Muscle of leg (tissue), 11 donors: Measurements from ENCODE around the gene AMMECR1L. TPM values are rescaled to one million over a fixed set of nuclear protein-coding genes. Genes with fewer than 3 reads are reported as not detected.
"Not testable (repeated sequence)": the region's sequence is repeated elsewhere in the genome, so short reads cannot be mapped to it uniquely, and the experiment has no call there.

Source experiments
- DNase-seq: peaks from one replicate; pipeline ENCODE4 v3.0.0; 2013
- H3K27ac ChIP-seq: one replicate; pipeline ENCODE4 v1.5.1; 2013; ENCODE audit warnings: mild to moderate bottlenecking, low read length, control low read depth
- H3K27me3 ChIP-seq: one replicate; pipeline ENCODE4 v1.6.1; 2013; ENCODE audit warnings: low read length; ENCODE audit not compliant: control insufficient read depth, insufficient read depth
- H3K36me3 ChIP-seq: one replicate; pipeline ENCODE4 v1.6.1; 2013; ENCODE audit warnings: low read length; ENCODE audit not compliant: control insufficient read depth, insufficient read depth
- H3K4me1 ChIP-seq: one replicate; pipeline ENCODE4 v1.6.1; 2013; ENCODE audit warnings: low read length; ENCODE audit not compliant: control insufficient read depth, insufficient read depth
- H3K4me3 ChIP-seq: one replicate; pipeline ENCODE4 v1.5.1; 2013; ENCODE audit warnings: low read length, control low read depth
- H3K9me3 ChIP-seq: replicated peaks from 2 replicates; pipeline ENCODE4 v1.6.1; 2013; ENCODE audit warnings: low read depth, low read length; ENCODE audit not compliant: control insufficient read depth
- WGBS: methylation state at CpG from one replicate; pipeline ENCODE4 v1.1.5; 2013; ENCODE audit warnings: missing lambda C conversion rate; ENCODE audit not compliant: insufficient coverage; 5-methylcytosine and 5-hydroxymethylcytosine counted together
- polyA plus RNA-seq, 8 donors: library from polyadenylated mRNA; unstranded; fragments of 120-200 nt; gene quantifications; one replicate each; pipeline versions ENCODE4 v1.2.1 to v1.2.3, GENCODE V29; 2013; ENCODE audit warnings: inconsistent platforms in 1 of 8, low replicate concordance in 1 of 8; ENCODE audit not compliant: insufficient read length in 8 of 8, insufficient read depth in 1 of 8
- total RNA-seq: library from RNA; stranded (reverse); fragments of 120-200 nt; gene quantifications from one replicate; pipeline ENCODE4 v1.2.4, GENCODE V29; 2013

The AMMECR1L gene
- total and polyA plus RNA-seq, 9 donors: 9.4 to 21.2 (median 14.5) TPM

DNA sequence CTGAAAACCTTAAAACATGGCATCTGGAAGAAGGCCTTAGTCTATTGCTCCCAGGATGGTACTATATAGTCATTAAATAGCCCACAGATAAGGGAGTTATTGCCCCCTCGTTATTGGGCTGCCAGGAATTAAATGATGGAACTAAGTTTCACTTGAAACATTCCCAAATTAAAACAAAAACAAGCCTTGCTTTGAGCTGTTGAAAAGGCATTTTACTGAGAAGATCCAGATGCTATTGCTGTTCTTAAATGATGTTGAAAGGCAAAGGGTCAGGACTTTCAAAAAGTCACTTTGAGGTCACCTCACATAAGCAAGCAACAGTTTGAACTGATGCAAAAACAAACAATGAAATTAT, 2.0 kb upstream of the AMMECR1L start:
- WGBS: no CpG with 5 or more reads among the region's 1 CpG
- Histone ChIP-seq H3K27me3 (no peaks in the 10 kb centered on the region), H3K27ac (peak overlapping the region; percentile 57), H3K4me3 (no peak overlapping the region), H3K36me3 (peaks cover 8% of the 10 kb centered on the region), H3K4me1 (peaks cover 21% of the 10 kb centered on the region), H3K9me3 (no peaks in the 10 kb centered on the region)
- no peak for DNase-seq

DNA sequence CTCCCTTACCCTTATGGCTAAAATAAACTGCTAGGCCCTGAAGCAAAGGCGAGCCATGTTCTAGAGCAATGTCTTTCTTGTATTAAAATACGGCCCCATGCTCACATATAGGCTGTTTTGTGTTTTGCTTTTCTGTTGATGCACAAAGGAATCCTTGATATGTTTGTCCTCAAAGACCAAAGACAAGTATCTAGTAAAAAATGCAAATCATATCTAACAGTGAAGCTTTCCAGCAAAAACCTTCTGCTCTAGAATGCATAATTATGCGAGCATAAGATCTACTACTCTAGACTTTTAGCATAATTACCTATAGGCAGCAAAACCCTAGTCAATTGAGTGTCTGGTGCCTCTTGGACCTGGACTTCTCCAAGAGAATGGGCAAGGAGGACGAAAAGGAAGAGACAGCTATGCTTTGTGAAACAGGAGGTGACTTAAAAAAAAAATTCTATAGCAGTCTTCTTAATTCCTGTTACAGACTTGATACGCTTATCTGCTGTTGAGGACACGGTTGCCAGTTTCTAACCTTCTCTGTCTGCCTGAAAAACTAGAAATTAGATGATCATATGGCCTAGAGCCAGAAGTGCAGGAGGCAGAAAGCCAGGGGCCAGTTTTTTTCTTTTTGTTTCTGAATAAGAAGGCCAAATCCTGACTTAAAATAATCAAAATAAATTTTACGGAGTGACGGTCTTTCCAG, 1.5 kb upstream of the AMMECR1L start:
- peaks cover 12% of the 10 kb centered on the region for H3K36me3 ChIP-seq
- H3K27ac ChIP-seq: peak overlapping the region; percentile 57
- H3K27me3 ChIP-seq: no peaks in the 10 kb centered on the region
- peaks cover 19% of the 10 kb centered on the region for H3K4me1 ChIP-seq
- H3K9me3 ChIP-seq: no peaks in the 10 kb centered on the region
- peak overlapping the region; percentile 18 for H3K4me3 ChIP-seq
- DNase-seq: peak; percentile 13
- WGBS: no CpG with 5 or more reads among the region's 8 CpGs

DNA sequence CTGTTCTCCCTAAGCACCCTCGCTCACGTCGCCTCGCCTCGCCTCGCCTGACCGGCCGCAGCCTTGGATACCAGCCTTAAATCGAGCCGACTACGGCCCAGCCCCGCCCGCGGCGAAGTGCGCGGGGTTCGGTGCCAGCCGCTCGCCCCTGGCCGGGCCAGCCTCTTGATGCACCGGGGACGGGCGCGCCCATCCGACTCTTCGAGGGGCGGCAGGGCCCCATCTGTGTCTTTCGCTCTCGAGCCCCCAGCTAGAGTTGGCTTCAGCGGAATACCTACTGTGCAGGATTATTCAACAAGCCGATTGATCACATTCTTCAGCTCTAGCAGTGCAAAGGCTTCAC, 808 bp upstream of the AMMECR1L start:
- H3K27ac ChIP-seq: peak overlapping the region; percentile 91
- H3K4me3 ChIP-seq: peak overlapping the region; percentile 59
- WGBS: 0% methylated on average over 13 of the region's 32 CpGs
- not testable (repeated sequence) for H3K9me3 ChIP-seq, H3K27me3 ChIP-seq
- DNase-seq: peak; percentile 34
- H3K36me3 ChIP-seq: peaks cover 12% of the 10 kb centered on the region
- peaks cover 16% of the 10 kb centered on the region for H3K4me1 ChIP-seq

GRCh38 chr2:127884861-127885740, 655 bp downstream of the AMMECR1L start:
- not testable (repeated sequence) for H3K9me3 ChIP-seq, H3K27me3 ChIP-seq
- peak overlapping the region; percentile 62 for H3K27ac ChIP-seq
- DNase-seq: peak; percentile 58
- H3K4me1 ChIP-seq: peaks cover 16% of the 10 kb centered on the region
- WGBS: 0% methylated on average over 6 of the region's 61 CpGs
- H3K36me3 ChIP-seq: peaks cover 24% of the 10 kb centered on the region
- peak overlapping the region; percentile 46 for H3K4me3 ChIP-seq

- WGBS: 18% methylated on average over 5 of the region's 10 CpGs
- peaks cover 16% of the 10 kb centered on the region for H3K4me1 ChIP-seq
- H3K36me3 ChIP-seq: peaks cover 25% of the 10 kb centered on the region
- no peaks in the 10 kb centered on the region for H3K27me3 ChIP-seq
- H3K4me3 ChIP-seq: peak overlapping the region; percentile 46
- DNase-seq: peak; percentile 35
- peak overlapping the region; percentile 62 for H3K27ac ChIP-seq
- no peaks in the 10 kb centered on the region for H3K9me3 ChIP-seq
These were observed 1.3 kb downstream of the AMMECR1L start for GRCh38 chr2:127884436-127884835.

DNA sequence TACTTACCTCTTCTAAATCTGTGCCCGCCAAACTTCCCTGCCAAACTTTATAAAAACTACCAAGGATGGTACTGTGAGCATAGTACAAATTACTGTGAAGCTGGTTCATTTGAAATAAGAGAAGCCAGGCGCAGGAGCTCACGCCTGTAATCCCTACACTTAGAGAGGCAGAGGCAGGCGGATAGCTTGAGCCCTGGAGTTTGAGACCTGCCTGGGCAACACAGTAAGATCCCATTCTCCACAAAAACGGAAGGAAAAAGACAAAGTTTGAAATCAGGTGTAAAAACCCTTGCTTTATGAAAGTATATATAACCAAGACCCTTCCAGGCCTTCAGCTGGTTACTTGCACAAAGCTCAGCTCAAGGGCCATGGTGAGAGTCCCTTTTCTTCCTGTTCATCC, 5.9 kb downstream of the AMMECR1L start:
- 100% methylated on average over 1 of the region's 5 CpGs for WGBS
- DNase-seq: no peak
- Histone ChIP-seq H3K27ac (no peak overlapping the region), H3K36me3 (peaks cover 32% of the 10 kb centered on the region), H3K4me1 (peaks cover 9% of the 10 kb centered on the region), H3K4me3 (no peak overlapping the region), H3K27me3 (no peaks in the 10 kb centered on the region), H3K9me3 (no peaks in the 10 kb centered on the region)

GRCh38 chr2:127877626-127878025, 8.1 kb downstream of the AMMECR1L start:
- Histone ChIP-seq H3K27ac (no peak overlapping the region), H3K27me3 (no peaks in the 10 kb centered on the region), H3K4me1 (peaks cover under 1% of the 10 kb centered on the region), H3K4me3 (no peak overlapping the region), H3K9me3 (no peaks in the 10 kb centered on the region), H3K36me3 (peaks cover 37% of the 10 kb centered on the region)
- WGBS: no CpG with 5 or more reads among the region's 3 CpGs
- DNase-seq: no peak

DNA sequence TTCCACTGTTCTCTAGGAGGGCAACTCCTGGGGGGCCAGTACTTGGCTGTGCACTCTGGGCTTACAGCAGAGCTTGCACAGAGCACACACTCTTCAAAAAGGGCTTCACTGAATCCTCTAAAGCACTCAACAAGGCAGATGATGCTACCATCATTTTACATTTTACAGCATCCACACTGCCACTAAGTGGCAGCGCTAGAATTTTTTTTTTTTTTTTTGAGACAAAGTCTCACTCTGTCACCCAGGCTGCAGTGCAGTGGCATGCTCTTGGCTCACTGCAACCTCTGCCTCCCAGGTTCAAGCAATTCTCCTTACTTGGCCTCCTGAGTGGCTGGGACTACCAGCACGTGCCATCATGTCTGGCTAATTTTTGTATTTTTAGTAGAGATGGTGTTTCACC, 8.6 kb downstream of the AMMECR1L start:
- DNase-seq: no peak
- no peak overlapping the region for H3K4me3 ChIP-seq
- H3K4me1 ChIP-seq: peaks cover 3% of the 10 kb centered on the region
- H3K27ac ChIP-seq: no peak overlapping the region
- peaks cover 38% of the 10 kb centered on the region for H3K36me3 ChIP-seq
- no peaks in the 10 kb centered on the region for H3K9me3 ChIP-seq
- WGBS: 100% methylated on average over 1 of the region's 2 CpGs
- no peaks in the 10 kb centered on the region for H3K27me3 ChIP-seq

- no peaks in the 10 kb centered on the region for H3K27me3 ChIP-seq
- H3K9me3 ChIP-seq: no peaks in the 10 kb centered on the region
- no peak overlapping the region for H3K4me3 ChIP-seq
- peaks cover 3% of the 10 kb centered on the region for H3K4me1 ChIP-seq
- H3K36me3 ChIP-seq: peaks cover 37% of the 10 kb centered on the region
- H3K27ac ChIP-seq: no peak overlapping the region
- WGBS: 65% methylated on average over 4 of the region's 7 CpGs
- DNase-seq: no peak
These were observed 11.1 kb downstream of the AMMECR1L start for GRCh38 chr2:127874378-127875269.
